B cell (primary cell): ENCODE measurements around the gene IL1RN. TPM values are rescaled to one million over a fixed set of nuclear protein-coding genes. Genes with fewer than 3 reads are reported as not detected.
A peak's percentile ranks its signal among the peaks of the same experiment; 100 is the strongest.

Source experiments
- ATAC-seq: fragments of 200-7000 bp; cut with Tn5 transposase; one replicate; pipeline ENCODE4 v1.10.0; 2021; ENCODE audit warnings: low read depth, mild to moderate bottlenecking, moderate number of reproducible peaks, moderate library complexity
- CTCF ChIA-PET: fragments of 350-600 bp; sonication (Branson Sonifier 250); formaldehyde crosslinking; loops from one replicate; lab custom pipeline; 2021; ENCODE audit warnings: antibody characterized with exemption, inconsistent platforms; lab: Charles Lee
- POLR2A ChIA-PET: fragments of 350-600 bp; sonication (Branson Sonifier 250); formaldehyde crosslinking; loops from one replicate; lab custom pipeline; 2021; ENCODE audit warnings: antibody characterized with exemption; lab: Charles Lee
- DNase-seq: peaks from one replicate; pipeline ENCODE4 v3.0.0; 2013
- H2AFZ ChIP-seq: 2 replicates; pipeline ENCODE4 v1.6.1; 2012; ENCODE audit warnings: mild to moderate bottlenecking, low read depth, low read length; ENCODE audit not compliant: insufficient read depth, poor library complexity, severe bottlenecking
- H3K27ac ChIP-seq, 2 donors: 1 replicate in 1 of 2; 2 replicates in 1 of 2; pipeline ENCODE4 v1.5.1; 2012 to 2013; ENCODE audit warnings: low read length in 2 of 2, mild to moderate bottlenecking in 2 of 2, moderate library complexity in 1 of 2
- H3K27me3 ChIP-seq, 4 experiments: fragments of 200-600 bp in 1 of 4; sonication (generic) in 1 of 4; replicated peaks in 1 of 4; 1 replicate in 2 of 4; 2 replicates in 2 of 4; pipeline versions ENCODE4 v1.6.1 to v1.7.0; 2013 to 2016; ENCODE audit warnings: low read length in 3 of 4, mild to moderate bottlenecking in 2 of 4, mixed read lengths in 1 of 4, moderate library complexity in 1 of 4; ENCODE audit not compliant: insufficient read depth in 4 of 4, control insufficient read depth in 3 of 4; ENCODE audit errors: control extremely low read depth in 1 of 4
- H3K36me3 ChIP-seq, 2 experiments: replicated peaks in 1 of 2; 1 replicate in 1 of 2; 2 replicates in 1 of 2; pipeline versions ENCODE4 v1.6.1 to v1.7.1; 2013; ENCODE audit warnings: low read length in 1 of 2; ENCODE audit not compliant: insufficient read depth in 2 of 2, control insufficient read depth in 1 of 2; ENCODE audit errors: control extremely low read depth in 1 of 2, extremely low read depth in 1 of 2
- H3K4me1 ChIP-seq, 2 donors: fragments of 200-600 bp in 1 of 2; sonication (generic) in 1 of 2; 1 replicate in 1 of 2; 2 replicates in 1 of 2; pipeline versions ENCODE4 v1.5.1 to v1.6.1; 2013 to 2017; ENCODE audit warnings: low read length in 2 of 2; ENCODE audit not compliant: control insufficient read depth in 2 of 2, insufficient read depth in 2 of 2
- H3K4me2 ChIP-seq: replicated peaks from 2 replicates; pipeline ENCODE3; 2012; ENCODE audit warnings: mild to moderate bottlenecking, low read depth, low read length; ENCODE audit not compliant: poor library complexity, severe bottlenecking
- H3K4me3 ChIP-seq, 5 experiments: fragments of 200-600 bp in 1 of 5; sonication (generic) in 1 of 5; 1 replicate in 3 of 5; 2 replicates in 2 of 5; pipeline versions ENCODE4 v1.5.1 to v1.7.0; 2011 to 2016; ENCODE audit warnings: low read length in 4 of 5, mild to moderate bottlenecking in 4 of 5, low read depth in 2 of 5, control low read depth in 1 of 5, moderate library complexity in 1 of 5; ENCODE audit not compliant: insufficient read depth in 1 of 5; ENCODE audit errors: control extremely low read depth in 1 of 5, extremely low read depth in 1 of 5
- H3K79me2 ChIP-seq: fragments of 200-600 bp; sonication (generic); one replicate; pipeline ENCODE4 v1.6.0; 2016; ENCODE audit warnings: low read length; ENCODE audit not compliant: control insufficient read depth, insufficient read depth
- H3K9ac ChIP-seq: fragments of 200-600 bp; sonication (generic); 2 replicates; pipeline ENCODE4 v1.6.1; 2017; ENCODE audit warnings: mild to moderate bottlenecking, low read length, moderate library complexity
- H3K9me3 ChIP-seq, 3 donors: one replicate each; pipeline versions ENCODE4 v1.6.1 to v1.7.1; 2013; ENCODE audit warnings: low read length in 2 of 3; ENCODE audit not compliant: control insufficient read depth in 2 of 3, insufficient read depth in 1 of 3; ENCODE audit errors: control extremely low read depth in 1 of 3
- H4K20me1 ChIP-seq: 2 replicates; pipeline ENCODE4 v1.6.0; 2012; ENCODE audit warnings: mild to moderate bottlenecking, low read length; ENCODE audit not compliant: insufficient read depth, control insufficient read depth, poor library complexity, severe bottlenecking
- H3K27ac Mint-ChIP-seq: one replicate; pipeline ENCODE4 v1.8.0; 2021; ENCODE audit warnings: mixed read lengths
- H3K27me3 Mint-ChIP-seq: one replicate; pipeline ENCODE4 v1.8.0; 2021; ENCODE audit warnings: mixed read lengths
- H3K4me1 Mint-ChIP-seq: one replicate; pipeline ENCODE4 v1.8.0; 2021; ENCODE audit warnings: mixed read lengths
- H3K4me3 Mint-ChIP-seq: one replicate; pipeline ENCODE4 v1.8.0; 2021; ENCODE audit warnings: mixed read lengths
- H3K9me3 Mint-ChIP-seq: one replicate; pipeline ENCODE4 v1.8.0; 2022; ENCODE audit warnings: mixed read lengths; ENCODE audit not compliant: insufficient read depth
- CTCF ChIP-seq: fragments of 200-600 bp; IDR thresholded peaks from one replicate; pipeline ENCODE4 v1.8.0; 2022; ENCODE audit warnings: antibody characterized with exemption, mild to moderate bottlenecking
- EZH2 ChIP-seq: IDR thresholded peaks from 2 replicates; pipeline ENCODE4 v1.6.1; 2012; ENCODE audit warnings: borderline replicate concordance, low read depth, mild to moderate bottlenecking, moderate library complexity, low read length; ENCODE audit not compliant: insufficient read depth, poor library complexity, severe bottlenecking
- WGBS: methylation state at CpG from one replicate; pipeline ENCODE4 v1.1.5; 2013; ENCODE audit warnings: missing lambda C conversion rate; ENCODE audit not compliant: insufficient coverage; 5-methylcytosine and 5-hydroxymethylcytosine counted together
- intact Hi-C: fragments of 100-400 bp; cut with micrococcal nuclease; formaldehyde crosslinking; loops from one replicate; pipeline ENCODE4 v1.10.0; 2022
- polyA plus RNA-seq: library from polyadenylated mRNA; depleted of rRNA; stranded (reverse); fragments of >200 nt; gene quantifications from 2 replicates; pipeline ENCODE4 v1.2.3, GENCODE V29; 2012
- total RNA-seq, 2 donors: library from RNA; stranded (reverse); fragments of 120-200 nt in 1 of 2; gene quantifications; 1 replicate in 1 of 2; 2 replicates in 1 of 2; pipeline versions ENCODE4 v1.2.3 to v1.2.4, GENCODE V29; 2013 to 2022

Gene IL1RN
- total and polyA plus RNA-seq, 2 donors (not counting 1 experiment from before 2014, with no cell fraction given): 0.79 TPM; not detected in 1

GRCh38 chr2:113157118-113157896, 29.9 kb downstream of the IL1RN start:
- peak overlapping the region; percentile 21 to 71 (median 62) for H3K4me3 ChIP-seq
- H3K4me2 ChIP-seq: peak overlapping the region; percentile 71
- Mint-ChIP-seq H3K9me3 (no peaks in the 10 kb centered on the region), H3K27me3 (no peaks in the 10 kb centered on the region), H3K4me3 (peak overlapping the region; percentile 89), H3K4me1 (peaks cover 16% of the 10 kb centered on the region), H3K27ac (peak overlapping the region; percentile 56)
- H3K36me3 ChIP-seq: no peaks in the 10 kb centered on the region
- CTCF ChIA-PET: interaction anchor here (1.1 to 4.9 kb wide), 7 partner anchors 12 to 42 kb away, joined by 3 to 41 read pairs (median 5); partner anchors contain the start of gene PSD4
- H3K4me1 ChIP-seq: peaks cover 17 to 23% of the 10 kb centered on the region in 2 donors
- intact Hi-C loops: loop anchor here (2.0 kb wide), 2 partner anchors 15 to 19 kb away; partner anchors contain the start of gene PSD4
- WGBS: under 1% methylated on average over 81 of the region's 92 CpGs
- peak overlapping the region; percentile 64 for H3K9ac ChIP-seq
- no peaks in the 10 kb centered on the region for H4K20me1 ChIP-seq
- peak overlapping the region; percentile 11 to 59 for H3K27ac ChIP-seq
- peak overlapping the region; percentile 88 for H2AFZ ChIP-seq
- H3K9me3 ChIP-seq: no peaks in the 10 kb centered on the region
- peaks cover 13% of the 10 kb centered on the region for H3K79me2 ChIP-seq
- peak; percentile 88 for ATAC-seq
- no peak for TF ChIP-seq CTCF
- no peak for TF ChIP-seq EZH2
- POLR2A ChIA-PET: interaction anchor here (0.6 to 2.4 kb wide), 4 partner anchors 8 to 18 kb away, joined by 4 to 8 read pairs (median 6); partner anchors contain the start of gene PSD4
- peak; percentile 49 for DNase-seq
- H3K27me3 ChIP-seq: peaks cover 0 to 2% (median 0%) of the 10 kb centered on the region in 4 experiments
